K562 (cell line): ENCODE measurements around the gene GLRX. TPM values are rescaled to one million over a fixed set of nuclear protein-coding genes. Genes with fewer than 3 reads are reported as not detected.

Experiments
- GATAD2A ChIP-seq: fragments of 450-650 bp; IDR thresholded peaks from 2 replicates; pipeline ENCODE4 v1.6.1; 2017
- HDAC2 ChIP-seq: fragments of 450-650 bp; IDR thresholded peaks from 2 replicates; pipeline ENCODE4 v1.6.1; 2016; ENCODE audit warnings: mild to moderate bottlenecking
- HNRNPUL1 ChIP-seq: fragments of 200-400 bp; formaldehyde crosslinking; IDR thresholded peaks from 2 replicates; pipeline ENCODE4 v1.6.1; 2017; ENCODE audit warnings: low read length
- MEIS2 ChIP-seq: fragments of 450-650 bp; IDR thresholded peaks from 2 replicates; pipeline ENCODE4 v1.6.1; 2014; ENCODE audit warnings: mild to moderate bottlenecking; ENCODE audit not compliant: partially characterized antibody
- MYC ChIP-seq, 2 experiments: fragments of 250-450 bp in 1 of 2; sonication (Bioruptor Pico) in 1 of 2; IDR thresholded peaks; 2 replicates each; pipeline versions ENCODE4 v1.5.1 to v1.6.1; 2012 to 2021; ENCODE audit warnings: low read depth in 2 of 2, borderline replicate concordance in 1 of 2, improper control_type of control experiment in 1 of 2, low read length in 1 of 2, mild to moderate bottlenecking in 1 of 2, moderate library complexity in 1 of 2
- TARDBP ChIP-seq: fragments of 450-650 bp; IDR thresholded peaks from 2 replicates; pipeline ENCODE4 v1.6.1; 2016
- ZKSCAN3 ChIP-seq: fragments of 250-450 bp; sonication (Bioruptor Pico); IDR thresholded peaks from 2 replicates; pipeline ENCODE4 v1.4.0; 2020
- ZNF324 ChIP-seq: fragments of 250-450 bp; sonication (Bioruptor Pico); IDR thresholded peaks from 2 replicates; pipeline ENCODE4 v1.4.0; 2020; ENCODE audit warnings: mild to moderate bottlenecking
- ZNF561 ChIP-seq: fragments of 450-650 bp; formaldehyde crosslinking; conservative IDR thresholded peaks from 2 replicates; pipeline ENCODE4 v1.4.0; 2020; ENCODE audit warnings: mild to moderate bottlenecking, moderate library complexity
- polyA plus RNA-seq, 8 experiments: library from polyadenylated mRNA; depleted of rRNA in 4 of 8; stranded (reverse) in 5 of 8; unstranded in 3 of 8; fragments of >200 nt; fragmentation: Nextera tagmentation in 2 of 8; fragmentation: Illumina TruSeq in 1 of 8; extraction: Ambion mirVana in 2 of 8; extraction: Trizol in 1 of 8; gene quantifications; 2 replicates each; pipeline versions ENCODE4 v1.2.1 to v1.2.3, GENCODE V29; 2011 to 2014; ENCODE audit warnings: inconsistent platforms in 1 of 8, missing spikeins in 1 of 8
- total RNA-seq, 7 experiments: library from RNA; depleted of rRNA in 6 of 7; stranded (reverse); fragments of >200 nt in 6 of 7; fragmentation: Illumina TruSeq in 2 of 7; extraction: Trizol in 2 of 7; gene quantifications; 2 replicates each; pipeline versions ENCODE4 v1.2.1 to v1.2.3, GENCODE V29; 2011 to 2021; ENCODE audit warnings: low replicate concordance in 1 of 7
- TF ChIP-seq, protein P1 (sequence below): conservative IDR thresholded peaks from 2 replicates; pipeline ENCODE4 v1.6.1; 2011; ENCODE audit warnings: low read depth, mild to moderate bottlenecking, low read length; ENCODE audit not compliant: control insufficient read depth
- TF ChIP-seq, protein P2 (sequence below), 2 experiments: IDR thresholded peaks; 2 replicates each; pipeline ENCODE4 v1.6.1; 2012; ENCODE audit warnings: improper control_type of control experiment in 2 of 2, low read depth in 2 of 2, low read length in 2 of 2, borderline replicate concordance in 1 of 2
- TF ChIP-seq, protein P3 (sequence below): fragments of 450-650 bp; IDR thresholded peaks from 2 replicates; pipeline ENCODE4 v1.6.1; 2018; ENCODE audit warnings: mild to moderate bottlenecking, low read depth; ENCODE audit not compliant: partially characterized antibody
- TF ChIP-seq, protein P4 (sequence below), 2 experiments: fragments of 450-650 bp; conservative IDR thresholded peaks; 2 replicates each; pipeline ENCODE4 v1.6.1; 2017; ENCODE audit warnings: mild to moderate bottlenecking in 2 of 2, moderate library complexity in 2 of 2
- TF ChIP-seq, protein P5 (sequence below): IDR thresholded peaks from 3 replicates; pipeline ENCODE4 v1.6.1; 2011; ENCODE audit warnings: borderline replicate concordance, mild to moderate bottlenecking; ENCODE audit not compliant: insufficient read length, insufficient read depth
- TF ChIP-seq, protein P6 (sequence below): fragments of 450-650 bp; IDR thresholded peaks from 2 replicates; pipeline ENCODE4 v1.6.1; 2016; ENCODE audit warnings: mild to moderate bottlenecking

The GLRX gene
- total and polyA plus RNA-seq, 9 of the 15 experiments (the other 6 are each of a cell fraction or from before 2014, with no cell fraction given), result 2.3 to 11.2 (median 4.6) TPM

DNA sequence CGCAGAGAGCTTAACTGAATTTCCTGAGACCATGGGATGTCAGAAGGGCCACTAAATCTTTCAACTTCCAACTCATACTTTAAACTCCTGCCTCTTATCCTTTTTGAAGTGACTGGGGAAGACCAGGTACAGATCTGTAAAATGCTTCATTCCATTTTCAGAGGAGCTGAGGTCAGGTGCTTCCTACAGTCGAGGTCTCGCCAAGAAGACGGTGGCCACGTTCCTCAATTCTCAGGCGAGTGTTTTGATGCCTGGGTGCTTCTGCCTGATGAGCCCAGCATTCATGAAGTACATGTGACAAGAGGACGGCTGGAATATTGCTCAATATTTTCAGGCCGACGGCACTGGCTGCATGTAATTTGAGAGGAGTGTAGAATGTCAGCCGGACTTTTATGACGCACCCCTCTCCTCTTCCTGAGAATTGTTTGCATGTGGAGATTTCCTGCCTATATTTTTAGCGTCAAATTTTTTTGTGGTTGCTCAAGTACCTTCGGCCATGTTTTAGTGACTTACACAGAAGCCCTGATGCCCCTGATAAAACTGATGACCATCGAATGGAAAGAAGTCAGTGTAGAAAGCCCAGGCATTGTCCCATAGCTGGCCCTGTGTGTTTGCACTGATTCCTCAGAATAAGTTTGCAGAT, 38.8 kb upstream of the GLRX start (continued):
- peak; percentile 16 for TF ChIP-seq MEIS2
- TF ChIP-seq, protein P1, sequence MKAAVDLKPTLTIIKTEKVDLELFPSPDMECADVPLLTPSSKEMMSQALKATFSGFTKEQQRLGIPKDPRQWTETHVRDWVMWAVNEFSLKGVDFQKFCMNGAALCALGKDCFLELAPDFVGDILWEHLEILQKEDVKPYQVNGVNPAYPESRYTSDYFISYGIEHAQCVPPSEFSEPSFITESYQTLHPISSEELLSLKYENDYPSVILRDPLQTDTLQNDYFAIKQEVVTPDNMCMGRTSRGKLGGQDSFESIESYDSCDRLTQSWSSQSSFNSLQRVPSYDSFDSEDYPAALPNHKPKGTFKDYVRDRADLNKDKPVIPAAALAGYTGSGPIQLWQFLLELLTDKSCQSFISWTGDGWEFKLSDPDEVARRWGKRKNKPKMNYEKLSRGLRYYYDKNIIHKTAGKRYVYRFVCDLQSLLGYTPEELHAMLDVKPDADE, result no peak
- no peak for TF ChIP-seq TARDBP
- no peak for TF ChIP-seq ZNF561 (CRISPR knock-in tag)
- TF ChIP-seq HDAC2, result 0 out of 2 replicates have a peak, but pooled peaks have one; percentile 13
- TF ChIP-seq, protein P2, sequence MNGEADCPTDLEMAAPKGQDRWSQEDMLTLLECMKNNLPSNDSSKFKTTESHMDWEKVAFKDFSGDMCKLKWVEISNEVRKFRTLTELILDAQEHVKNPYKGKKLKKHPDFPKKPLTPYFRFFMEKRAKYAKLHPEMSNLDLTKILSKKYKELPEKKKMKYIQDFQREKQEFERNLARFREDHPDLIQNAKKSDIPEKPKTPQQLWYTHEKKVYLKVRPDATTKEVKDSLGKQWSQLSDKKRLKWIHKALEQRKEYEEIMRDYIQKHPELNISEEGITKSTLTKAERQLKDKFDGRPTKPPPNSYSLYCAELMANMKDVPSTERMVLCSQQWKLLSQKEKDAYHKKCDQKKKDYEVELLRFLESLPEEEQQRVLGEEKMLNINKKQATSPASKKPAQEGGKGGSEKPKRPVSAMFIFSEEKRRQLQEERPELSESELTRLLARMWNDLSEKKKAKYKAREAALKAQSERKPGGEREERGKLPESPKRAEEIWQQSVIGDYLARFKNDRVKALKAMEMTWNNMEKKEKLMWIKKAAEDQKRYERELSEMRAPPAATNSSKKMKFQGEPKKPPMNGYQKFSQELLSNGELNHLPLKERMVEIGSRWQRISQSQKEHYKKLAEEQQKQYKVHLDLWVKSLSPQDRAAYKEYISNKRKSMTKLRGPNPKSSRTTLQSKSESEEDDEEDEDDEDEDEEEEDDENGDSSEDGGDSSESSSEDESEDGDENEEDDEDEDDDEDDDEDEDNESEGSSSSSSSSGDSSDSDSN (IDR thresholded peaks at IDR 0.05; ENCODE audit: borderline replicate concordance in 1 of 2, low read depth in 2 of 2, low read length in 2 of 2), result no peak
- TF ChIP-seq ZNF324 (CRISPR knock-in tag), result no peak
- TF ChIP-seq HNRNPUL1, result no peak
- TF ChIP-seq, protein P3, sequence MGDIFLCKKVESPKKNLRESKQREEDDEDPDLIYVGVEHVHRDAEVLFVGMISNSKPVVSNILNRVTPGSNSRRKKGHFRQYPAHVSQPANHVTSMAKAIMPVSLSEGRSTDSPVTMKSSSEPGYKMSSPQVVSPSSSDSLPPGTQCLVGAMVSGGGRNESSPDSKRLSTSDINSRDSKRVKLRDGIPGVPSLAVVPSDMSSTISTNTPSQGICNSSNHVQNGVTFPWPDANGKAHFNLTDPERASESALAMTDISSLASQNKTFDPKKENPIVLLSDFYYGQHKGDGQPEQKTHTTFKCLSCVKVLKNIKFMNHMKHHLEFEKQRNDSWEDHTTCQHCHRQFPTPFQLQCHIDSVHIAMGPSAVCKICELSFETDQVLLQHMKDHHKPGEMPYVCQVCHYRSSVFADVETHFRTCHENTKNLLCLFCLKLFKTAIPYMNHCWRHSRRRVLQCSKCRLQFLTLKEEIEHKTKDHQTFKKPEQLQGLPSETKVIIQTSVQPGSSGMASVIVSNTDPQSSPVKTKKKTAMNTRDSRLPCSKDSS, result no peak
- TF ChIP-seq, protein P4, sequence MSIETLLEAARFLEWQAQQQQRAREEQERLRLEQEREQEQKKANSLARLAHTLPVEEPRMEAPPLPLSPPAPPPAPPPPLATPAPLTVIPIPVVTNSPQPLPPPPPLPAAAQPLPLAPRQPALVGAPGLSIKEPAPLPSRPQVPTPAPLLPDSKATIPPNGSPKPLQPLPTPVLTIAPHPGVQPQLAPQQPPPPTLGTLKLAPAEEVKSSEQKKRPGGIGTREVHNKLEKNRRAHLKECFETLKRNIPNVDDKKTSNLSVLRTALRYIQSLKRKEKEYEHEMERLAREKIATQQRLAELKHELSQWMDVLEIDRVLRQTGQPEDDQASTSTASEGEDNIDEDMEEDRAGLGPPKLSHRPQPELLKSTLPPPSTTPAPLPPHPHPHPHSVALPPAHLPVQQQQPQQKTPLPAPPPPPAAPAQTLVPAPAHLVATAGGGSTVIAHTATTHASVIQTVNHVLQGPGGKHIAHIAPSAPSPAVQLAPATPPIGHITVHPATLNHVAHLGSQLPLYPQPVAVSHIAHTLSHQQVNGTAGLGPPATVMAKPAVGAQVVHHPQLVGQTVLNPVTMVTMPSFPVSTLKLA (conservative IDR thresholded peaks at IDR 0.05), result 0 out of 4 replicates have a peak, but pooled peaks of 1 of the 2 experiments have one; percentile 12
- TF ChIP-seq, protein P5, sequence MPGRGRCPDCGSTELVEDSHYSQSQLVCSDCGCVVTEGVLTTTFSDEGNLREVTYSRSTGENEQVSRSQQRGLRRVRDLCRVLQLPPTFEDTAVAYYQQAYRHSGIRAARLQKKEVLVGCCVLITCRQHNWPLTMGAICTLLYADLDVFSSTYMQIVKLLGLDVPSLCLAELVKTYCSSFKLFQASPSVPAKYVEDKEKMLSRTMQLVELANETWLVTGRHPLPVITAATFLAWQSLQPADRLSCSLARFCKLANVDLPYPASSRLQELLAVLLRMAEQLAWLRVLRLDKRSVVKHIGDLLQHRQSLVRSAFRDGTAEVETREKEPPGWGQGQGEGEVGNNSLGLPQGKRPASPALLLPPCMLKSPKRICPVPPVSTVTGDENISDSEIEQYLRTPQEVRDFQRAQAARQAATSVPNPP, result no peak
- TF ChIP-seq, protein P6, sequence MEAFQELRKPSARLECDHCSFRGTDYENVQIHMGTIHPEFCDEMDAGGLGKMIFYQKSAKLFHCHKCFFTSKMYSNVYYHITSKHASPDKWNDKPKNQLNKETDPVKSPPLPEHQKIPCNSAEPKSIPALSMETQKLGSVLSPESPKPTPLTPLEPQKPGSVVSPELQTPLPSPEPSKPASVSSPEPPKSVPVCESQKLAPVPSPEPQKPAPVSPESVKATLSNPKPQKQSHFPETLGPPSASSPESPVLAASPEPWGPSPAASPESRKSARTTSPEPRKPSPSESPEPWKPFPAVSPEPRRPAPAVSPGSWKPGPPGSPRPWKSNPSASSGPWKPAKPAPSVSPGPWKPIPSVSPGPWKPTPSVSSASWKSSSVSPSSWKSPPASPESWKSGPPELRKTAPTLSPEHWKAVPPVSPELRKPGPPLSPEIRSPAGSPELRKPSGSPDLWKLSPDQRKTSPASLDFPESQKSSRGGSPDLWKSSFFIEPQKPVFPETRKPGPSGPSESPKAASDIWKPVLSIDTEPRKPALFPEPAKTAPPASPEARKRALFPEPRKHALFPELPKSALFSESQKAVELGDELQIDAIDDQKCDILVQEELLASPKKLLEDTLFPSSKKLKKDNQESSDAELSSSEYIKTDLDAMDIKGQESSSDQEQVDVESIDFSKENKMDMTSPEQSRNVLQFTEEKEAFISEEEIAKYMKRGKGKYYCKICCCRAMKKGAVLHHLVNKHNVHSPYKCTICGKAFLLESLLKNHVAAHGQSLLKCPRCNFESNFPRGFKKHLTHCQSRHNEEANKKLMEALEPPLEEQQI, result no peak
- 0 out of 2 replicates have a peak, but pooled peaks have one; percentile 14 for TF ChIP-seq MYC (IDR thresholded peaks at IDR 0.05; ENCODE audit: low read depth, low read length)
- TF ChIP-seq MYC (CRISPR knock-in tag; IDR thresholded peaks at IDR 0.05; ENCODE audit: borderline replicate concordance, low read depth), result no peak
- no peak for TF ChIP-seq ZKSCAN3 (CRISPR knock-in tag)
- no peak for TF ChIP-seq GATAD2A
